Measurements from ENCODE around the gene LRMDA. TPM values are rescaled to one million over a fixed set of nuclear protein-coding genes. Genes with fewer than 3 reads are reported as not detected.

Gene LRMDA
- total and polyA plus RNA-seq, 2 of the 8 experiments (the other 6 are each of a cell fraction or from before 2014, with no cell fraction given), result 0.86 to 2.8 TPM

DNA sequence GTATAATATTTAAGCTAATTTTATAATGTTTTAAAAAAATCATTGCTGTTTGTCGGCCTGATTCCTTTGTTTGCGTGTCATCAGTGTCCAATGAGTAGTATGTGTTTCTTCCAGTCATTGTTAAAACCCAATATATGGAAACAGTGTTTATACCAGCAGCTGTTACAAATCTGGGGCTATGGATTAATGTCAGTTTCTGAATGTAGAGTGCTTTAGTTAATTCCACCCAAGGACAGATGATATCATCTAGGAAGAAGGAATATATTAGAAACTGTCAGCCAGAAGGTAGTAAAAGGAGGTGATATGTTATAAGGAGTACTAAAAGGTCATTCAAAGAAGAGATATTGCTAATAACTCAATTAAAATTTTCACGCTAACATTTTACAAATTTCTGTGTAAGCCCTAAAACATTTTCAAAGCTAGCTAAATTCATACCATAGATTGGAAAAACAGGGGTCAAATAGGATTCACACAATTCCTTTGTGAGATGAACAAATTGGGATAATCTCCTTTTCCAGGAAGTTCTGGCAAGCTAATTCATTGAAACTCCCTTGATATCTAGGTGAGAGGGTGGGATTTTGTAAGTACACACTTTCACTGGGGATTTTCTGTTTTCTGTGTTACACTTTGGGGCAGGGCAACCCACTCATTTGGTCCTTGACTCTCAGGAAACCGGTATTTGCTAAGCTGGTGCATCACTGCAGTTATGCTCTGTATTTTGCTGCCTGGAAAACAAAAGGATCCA is 448.8 kb downstream of the LRMDA start:
- H2AFZ ChIP-seq (ENCODE audit: low read length), result no peak overlapping the region
- no peaks in the 10 kb centered on the region; the same call in 1 of the 2 replicates for H3K23me2 ChIP-seq (ENCODE audit: low read depth, low read length)
- no peak overlapping the region for H2AK5ac ChIP-seq (ENCODE audit: low read depth, low read length)
- DNase-seq (ENCODE audit: low read depth in 1 of 2, low spot score in 2 of 2) (no peak), FAIRE-seq (no peak)
- H3K23ac ChIP-seq (ENCODE audit: insufficient read length), result no peak overlapping the region
- H3K4ac ChIP-seq (replicated peaks; ENCODE audit: insufficient read length, low read depth, low read length), result no peak overlapping the region
- POLR2A ChIA-PET (ENCODE audit: partially characterized antibody), result interaction anchor here (0.7 kb wide), 1 partner anchor 115 kb away, joined by 4 read pairs; no protein-coding TSS in a partner anchor
- no peak overlapping the region for H3K27ac ChIP-seq (ENCODE audit: low read depth, low read length)
- no peak overlapping the region for H3K14ac ChIP-seq (ENCODE audit: insufficient read length)
- no peak overlapping the region for H2BK12ac ChIP-seq (ENCODE audit: low read depth, low read length)
- no peak overlapping the region for H3K56ac ChIP-seq (replicated peaks; ENCODE audit: insufficient read length, low read depth, low read length)
- no peaks in the 10 kb centered on the region for H3K79me1 ChIP-seq (ENCODE audit: low read depth, low read length)
- WGBS, 2 experiments (ENCODE audit: extremely low coverage in 1 of 2, insufficient coverage in 1 of 2, insufficient read length in 1 of 2, insufficient replicate concordance in 2 of 2, low coverage in 1 of 2, low lambda C conversion rate in 2 of 2, missing lambda C conversion rate in 1 of 2), result 69% methylated on average over 4 of the region's 4 CpGs; no CpG with 5 or more reads in 1 of the 2 experiments
- no peaks in the 10 kb centered on the region for H3K36me3 ChIP-seq (ENCODE audit: control insufficient read depth in 2 of 4, insufficient read depth in 4 of 4, low read length in 3 of 4)
- H4K8ac ChIP-seq (ENCODE audit: extremely low read depth, insufficient read depth, low read length), result no peak overlapping the region
- peaks cover 3 to 5% (median 4%) of the 10 kb centered on the region in 4 experiments; a peak in 4 of 7 replicates for H3K4me1 ChIP-seq (replicated peaks in 1 of 4; ENCODE audit: control insufficient read depth in 3 of 4, insufficient read depth in 4 of 4, low read length in 3 of 4)
- H3K9me3 ChIP-seq (ENCODE audit: insufficient read depth in 2 of 2, low read depth in 1 of 2, low read length in 1 of 2), result no peaks in the 10 kb centered on the region
- no peak overlapping the region for H2BK5ac ChIP-seq (ENCODE audit: low read depth, low read length)
- no peak overlapping the region for H2BK120ac ChIP-seq (replicated peaks; ENCODE audit: low read depth, low read length)
- H3K4me3 ChIP-seq (ENCODE audit: extremely low read depth in 1 of 4, insufficient read depth in 2 of 4, low read depth in 3 of 4, low read length in 4 of 4), result no peak overlapping the region
- CTCF ChIA-PET (ENCODE audit: partially characterized antibody), result interaction anchor here (1.1 kb wide), 1 partner anchor 27 kb away, joined by 3 read pairs; no protein-coding TSS in a partner anchor
- H4K5ac ChIP-seq (ENCODE audit: insufficient read length, low read depth, low read length), result no peak overlapping the region
- H4K20me1 ChIP-seq (replicated peaks in 1 of 2; ENCODE audit: control insufficient read depth in 1 of 2, insufficient read depth in 2 of 2, low read length in 2 of 2), result no peaks in the 10 kb centered on the region
- no peak overlapping the region for H3K4me2 ChIP-seq (ENCODE audit: insufficient read depth in 1 of 2, low read depth in 2 of 2, low read length in 2 of 2)
- H3K79me2 ChIP-seq (ENCODE audit: control insufficient read depth in 1 of 2, insufficient read depth in 2 of 2, low read length in 2 of 2), result no peaks in the 10 kb centered on the region
- no peak overlapping the region for H3K18ac ChIP-seq (ENCODE audit: extremely low read depth, low read length)
- no peak overlapping the region for H2BK20ac ChIP-seq (ENCODE audit: low read length)
- no peak overlapping the region for H3K9ac ChIP-seq (replicated peaks in 1 of 4; ENCODE audit: extremely low read depth in 1 of 4, low read depth in 3 of 4, low read length in 3 of 4)
- H4K91ac ChIP-seq (replicated peaks; ENCODE audit: insufficient read length, low read length), result no peak overlapping the region
- H2BK15ac ChIP-seq (ENCODE audit: low read length), result no peak overlapping the region
- no peaks in the 10 kb centered on the region for H3K27me3 ChIP-seq (replicated peaks in 1 of 4; ENCODE audit: control insufficient read depth in 3 of 4, extremely low read depth in 1 of 4, insufficient read depth in 3 of 4, low read length in 3 of 4)
- TF ChIP-seq SP1 (IDR thresholded peaks at IDR 0.05; ENCODE audit: low read depth, low read length), result no peak
